GM21515 (cell line): ENCODE results near the gene ESRRA.
"Not testable (repeated sequence)": the region's sequence is repeated elsewhere in the genome, so short reads cannot be mapped to it uniquely, and the experiment has no call there.

Experiments
- ATAC-seq: cut with Tn5 transposase; IDR thresholded peaks from one replicate; pipeline ENCODE4 v1.9.1; 2021; ENCODE audit not compliant: unreplicated experiment

ESRRA gene

DNA sequence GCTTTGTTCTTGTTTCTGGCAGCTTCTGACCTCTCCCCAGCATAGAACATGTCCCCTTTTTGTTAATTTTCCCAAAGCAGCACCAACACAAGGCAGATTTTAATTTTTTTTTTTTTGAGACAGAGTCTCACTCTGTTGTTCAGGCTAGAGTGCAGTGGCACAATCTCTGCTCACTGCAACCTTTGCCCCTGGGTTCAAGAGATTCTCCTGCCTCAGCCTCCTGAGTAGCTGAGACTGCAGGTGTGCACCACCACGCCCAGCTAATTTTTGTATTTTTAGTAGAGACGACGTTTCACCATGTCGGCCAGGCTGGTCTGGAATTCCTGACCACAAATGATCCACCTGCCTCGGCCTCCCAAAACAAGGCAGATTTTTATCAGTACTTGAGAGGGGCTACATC, 2.5 kb downstream of the ESRRA start:
- not testable (repeated sequence) for ATAC-seq

DNA sequence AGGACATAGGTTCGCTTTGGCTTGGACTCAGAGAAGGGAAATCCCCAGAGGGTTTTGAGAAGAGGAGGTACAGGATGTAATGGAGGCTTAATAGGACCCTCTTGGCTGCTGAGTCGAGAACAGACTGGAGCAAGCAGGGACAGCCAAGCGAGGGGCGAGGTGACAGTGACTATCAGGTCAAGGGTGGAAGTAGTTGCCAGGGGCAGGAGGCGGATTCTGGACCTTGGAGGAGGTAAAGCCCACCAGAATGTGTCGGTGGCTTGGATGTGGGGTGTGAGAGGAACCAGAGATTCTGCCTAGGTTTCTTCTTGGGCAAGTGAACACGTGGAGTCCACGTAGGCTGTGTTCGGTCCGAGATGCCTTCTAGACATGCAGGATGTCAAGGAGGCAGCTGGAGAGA, 7.6 kb downstream of the ESRRA start:
- no peak for ATAC-seq

DNA sequence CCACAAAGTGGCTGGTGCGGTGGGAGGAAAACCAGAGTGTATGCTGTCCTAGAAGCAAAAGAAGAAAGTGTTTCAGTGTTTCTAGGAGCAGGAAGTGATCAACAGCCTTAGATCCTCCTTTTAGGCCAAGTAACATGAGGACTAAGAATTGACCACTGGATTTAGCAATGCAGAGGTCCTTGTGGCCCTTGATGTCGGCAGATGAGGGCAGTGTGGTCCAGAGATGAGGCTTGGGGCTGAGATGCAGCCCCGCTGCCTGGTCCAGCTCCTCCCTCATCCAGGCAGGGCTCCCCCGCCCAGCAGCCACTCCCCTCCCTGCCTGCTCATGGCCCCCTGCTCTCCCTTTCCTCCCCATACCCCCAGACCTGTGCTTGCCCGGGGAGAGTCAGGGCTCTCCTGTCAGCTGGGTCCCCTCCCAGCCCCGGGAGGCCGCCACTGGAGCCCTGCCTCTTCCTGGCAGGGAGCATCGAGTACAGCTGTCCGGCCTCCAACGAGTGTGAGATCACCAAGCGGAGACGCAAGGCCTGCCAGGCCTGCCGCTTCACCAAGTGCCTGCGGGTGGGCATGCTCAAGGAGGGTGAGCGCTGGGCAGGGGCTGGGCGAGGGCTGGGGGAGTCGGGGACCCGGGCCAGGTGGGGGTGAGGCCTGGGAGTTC, 8.3 kb downstream of the ESRRA start:
- no peak for ATAC-seq

DNA sequence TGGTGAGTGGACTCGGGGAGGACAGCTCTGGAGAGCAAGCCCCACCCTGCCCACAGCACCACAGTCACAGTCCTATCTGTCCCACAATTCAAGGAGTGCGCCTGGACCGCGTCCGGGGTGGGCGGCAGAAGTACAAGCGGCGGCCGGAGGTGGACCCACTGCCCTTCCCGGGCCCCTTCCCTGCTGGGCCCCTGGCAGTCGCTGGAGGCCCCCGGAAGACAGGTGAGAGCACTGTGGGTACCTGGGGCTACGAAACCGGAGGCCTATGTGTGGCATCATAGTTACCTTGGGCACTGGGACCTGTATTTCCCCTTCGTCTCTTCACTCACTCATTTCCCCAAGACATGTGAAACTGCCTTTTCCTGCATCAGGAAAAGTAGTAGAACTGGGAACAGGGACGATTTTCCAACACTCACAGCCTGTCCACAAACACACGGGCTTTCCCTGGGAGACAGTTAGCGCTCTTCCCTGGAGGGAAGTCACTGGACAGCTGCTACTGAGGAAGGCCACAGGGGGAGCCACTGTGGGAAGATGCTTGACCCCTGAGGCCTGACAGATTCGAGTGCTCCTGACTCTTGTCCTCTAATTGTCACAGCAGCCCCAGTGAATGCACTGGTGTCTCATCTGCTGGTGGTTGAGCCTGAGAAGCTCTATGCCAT, 9.0 kb downstream of the ESRRA start:
- no peak for ATAC-seq

DNA sequence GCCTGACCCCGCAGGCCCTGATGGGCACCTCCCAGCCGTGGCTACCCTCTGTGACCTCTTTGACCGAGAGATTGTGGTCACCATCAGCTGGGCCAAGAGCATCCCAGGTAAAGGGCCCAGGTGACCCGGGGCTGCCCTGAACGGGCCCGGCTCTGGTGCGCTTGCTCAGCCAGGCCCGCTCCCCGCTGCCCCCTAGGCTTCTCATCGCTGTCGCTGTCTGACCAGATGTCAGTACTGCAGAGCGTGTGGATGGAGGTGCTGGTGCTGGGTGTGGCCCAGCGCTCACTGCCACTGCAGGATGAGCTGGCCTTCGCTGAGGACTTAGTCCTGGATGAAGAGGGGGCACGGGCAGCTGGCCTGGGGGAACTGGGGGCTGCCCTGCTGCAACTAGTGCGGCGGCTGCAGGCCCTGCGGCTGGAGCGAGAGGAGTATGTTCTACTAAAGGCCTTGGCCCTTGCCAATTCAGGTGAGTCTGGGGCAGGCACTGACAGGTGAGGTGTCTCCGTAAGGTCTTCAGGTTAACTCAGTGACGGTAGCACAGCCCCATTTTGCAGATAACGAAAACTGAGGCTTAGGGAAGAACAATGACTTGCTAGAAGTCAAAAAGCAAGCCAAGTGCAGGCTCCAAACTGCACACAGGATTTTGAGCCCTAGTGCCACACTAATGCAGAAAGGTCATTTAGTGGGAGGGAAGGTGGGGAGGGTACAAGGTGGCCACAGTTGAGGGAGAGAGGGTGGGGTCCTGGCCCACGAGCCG, 9.7 kb downstream of the ESRRA start:
- no peak for ATAC-seq

DNA sequence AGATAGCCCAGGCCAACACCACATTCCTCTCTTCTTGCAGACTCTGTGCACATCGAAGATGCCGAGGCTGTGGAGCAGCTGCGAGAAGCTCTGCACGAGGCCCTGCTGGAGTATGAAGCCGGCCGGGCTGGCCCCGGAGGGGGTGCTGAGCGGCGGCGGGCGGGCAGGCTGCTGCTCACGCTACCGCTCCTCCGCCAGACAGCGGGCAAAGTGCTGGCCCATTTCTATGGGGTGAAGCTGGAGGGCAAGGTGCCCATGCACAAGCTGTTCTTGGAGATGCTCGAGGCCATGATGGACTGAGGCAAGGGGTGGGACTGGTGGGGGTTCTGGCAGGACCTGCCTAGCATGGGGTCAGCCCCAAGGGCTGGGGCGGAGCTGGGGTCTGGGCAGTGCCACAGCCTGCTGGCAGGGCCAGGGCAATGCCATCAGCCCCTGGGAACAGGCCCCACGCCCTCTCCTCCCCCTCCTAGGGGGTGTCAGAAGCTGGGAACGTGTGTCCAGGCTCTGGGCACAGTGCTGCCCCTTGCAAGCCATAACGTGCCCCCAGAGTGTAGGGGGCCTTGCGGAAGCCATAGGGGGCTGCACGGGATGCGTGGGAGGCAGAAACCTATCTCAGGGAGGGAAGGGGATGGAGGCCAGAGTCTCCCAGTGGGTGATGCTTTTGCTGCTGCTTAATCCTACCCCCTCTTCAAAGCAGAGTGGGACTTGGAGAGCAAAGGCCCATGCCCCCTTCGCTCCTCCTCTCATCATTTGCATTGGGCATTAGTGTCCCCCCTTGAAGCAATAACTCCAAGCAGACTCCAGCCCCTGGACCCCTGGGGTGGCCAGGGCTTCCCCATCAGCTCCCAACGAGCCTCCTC, 10.6 kb downstream of the ESRRA start:
- not testable (repeated sequence) for ATAC-seq

DNA sequence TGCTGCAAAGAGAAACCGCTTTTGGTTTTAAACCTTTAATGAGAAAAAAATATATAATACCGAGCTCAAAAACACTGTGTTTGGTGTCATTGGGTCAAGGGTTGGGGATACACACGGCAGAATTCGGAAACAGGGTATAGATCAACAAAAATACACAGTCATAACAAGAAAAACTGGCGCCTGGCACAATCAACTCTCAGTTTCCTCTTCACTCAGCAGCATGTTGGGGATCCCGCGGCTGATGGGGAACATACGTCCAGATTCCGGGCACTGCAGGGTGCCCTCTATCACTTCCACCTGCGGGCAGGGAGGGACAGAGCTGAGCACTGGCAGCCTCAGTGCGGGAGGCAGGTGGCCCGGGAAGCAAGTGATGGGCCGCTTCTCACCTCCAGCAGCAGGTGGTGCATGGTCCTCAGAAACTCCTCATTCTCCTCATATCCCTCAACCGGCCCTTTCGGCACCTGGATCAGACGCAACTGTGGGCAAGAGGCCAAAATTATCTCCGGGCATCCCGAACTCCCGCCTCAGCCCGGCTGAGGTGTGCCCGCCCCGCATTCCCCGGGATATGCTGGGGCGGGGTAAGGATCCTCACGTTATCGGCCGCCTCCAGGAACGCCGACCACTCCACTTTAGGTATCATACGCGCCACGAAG, 11.5 kb downstream of the ESRRA start:
- peak; percentile 1 for ATAC-seq

DNA sequence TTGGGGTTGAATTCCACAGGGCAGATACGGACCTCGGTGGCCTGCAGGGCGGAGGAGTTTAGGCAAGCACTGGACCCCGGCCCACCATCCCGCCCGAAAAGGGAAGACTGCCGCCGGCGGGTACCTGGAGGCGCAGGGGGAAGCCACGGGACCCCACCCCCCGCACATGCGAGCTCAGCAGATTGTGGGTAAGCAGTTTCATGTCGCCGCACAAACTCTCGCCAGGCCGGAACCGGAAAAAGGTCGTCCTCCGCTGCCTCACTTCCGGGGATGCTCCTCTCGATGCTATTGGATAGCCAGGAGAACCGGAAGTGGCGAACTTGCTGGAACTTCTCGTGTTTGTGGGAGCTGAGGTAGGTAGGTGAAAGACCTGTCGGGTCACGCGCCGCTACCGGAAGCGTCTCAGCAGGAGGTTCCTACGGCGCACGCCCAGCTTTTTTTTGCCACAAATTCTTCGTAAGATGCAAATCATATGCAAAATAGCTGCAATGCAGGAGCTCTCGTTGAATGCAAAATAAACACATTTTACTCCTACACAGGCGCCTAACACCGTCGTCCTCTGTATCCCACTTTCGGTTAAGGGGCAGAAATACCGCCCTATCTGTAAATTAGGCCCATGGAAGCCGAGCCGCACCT, 12.1 kb downstream of the ESRRA start, which contains the start of gene TRMT112:
TSS of gene TRMT112 (minus strand) at position 235 of the 636 bp plus-strand sequence. CDS start at position 202, 33 bp downstream.
- peak; percentile 54 for ATAC-seq

DNA sequence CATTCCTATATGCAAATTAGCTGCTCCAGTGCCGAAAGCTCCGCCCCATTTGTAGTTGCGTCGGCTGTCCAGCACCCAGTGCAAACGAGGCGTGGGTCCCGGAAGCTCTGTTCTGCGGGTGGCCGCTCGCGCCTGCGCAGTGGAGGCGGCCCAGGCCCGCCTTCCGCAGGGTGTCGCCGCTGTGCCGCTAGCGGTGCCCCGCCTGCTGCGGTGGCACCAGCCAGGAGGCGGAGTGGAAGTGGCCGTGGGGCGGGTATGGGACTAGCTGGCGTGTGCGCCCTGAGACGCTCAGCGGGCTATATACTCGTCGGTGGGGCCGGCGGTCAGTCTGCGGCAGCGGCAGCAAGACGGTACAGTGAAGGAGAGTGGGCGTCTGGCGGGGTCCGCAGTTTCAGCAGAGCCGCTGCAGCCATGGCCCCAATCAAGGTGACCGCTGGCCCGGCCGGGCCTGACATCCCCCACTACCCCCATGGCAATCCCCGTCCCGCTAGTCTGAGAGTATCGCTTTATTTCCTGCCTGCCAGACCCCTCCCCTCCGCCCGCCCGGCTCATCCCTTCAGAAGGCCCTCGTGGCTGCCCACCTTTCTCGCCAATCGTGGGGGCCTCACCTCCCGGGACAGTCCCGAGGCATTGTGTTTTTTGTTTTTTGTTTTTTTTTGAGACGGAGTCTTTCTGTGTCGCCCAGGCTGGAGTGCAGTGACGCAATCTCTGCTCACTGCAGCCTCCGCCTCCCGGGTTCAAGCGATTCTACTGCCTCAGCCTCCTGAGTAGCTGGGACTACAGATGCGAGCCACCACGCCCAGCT, 12.8 kb downstream of the ESRRA start, which contains the start of gene PRDX5:
TSS of gene PRDX5 (plus strand) at position 161 of the 805 bp plus-strand sequence. CDS start at position 256, 95 bp downstream.
- ATAC-seq = peak; percentile 61

DNA sequence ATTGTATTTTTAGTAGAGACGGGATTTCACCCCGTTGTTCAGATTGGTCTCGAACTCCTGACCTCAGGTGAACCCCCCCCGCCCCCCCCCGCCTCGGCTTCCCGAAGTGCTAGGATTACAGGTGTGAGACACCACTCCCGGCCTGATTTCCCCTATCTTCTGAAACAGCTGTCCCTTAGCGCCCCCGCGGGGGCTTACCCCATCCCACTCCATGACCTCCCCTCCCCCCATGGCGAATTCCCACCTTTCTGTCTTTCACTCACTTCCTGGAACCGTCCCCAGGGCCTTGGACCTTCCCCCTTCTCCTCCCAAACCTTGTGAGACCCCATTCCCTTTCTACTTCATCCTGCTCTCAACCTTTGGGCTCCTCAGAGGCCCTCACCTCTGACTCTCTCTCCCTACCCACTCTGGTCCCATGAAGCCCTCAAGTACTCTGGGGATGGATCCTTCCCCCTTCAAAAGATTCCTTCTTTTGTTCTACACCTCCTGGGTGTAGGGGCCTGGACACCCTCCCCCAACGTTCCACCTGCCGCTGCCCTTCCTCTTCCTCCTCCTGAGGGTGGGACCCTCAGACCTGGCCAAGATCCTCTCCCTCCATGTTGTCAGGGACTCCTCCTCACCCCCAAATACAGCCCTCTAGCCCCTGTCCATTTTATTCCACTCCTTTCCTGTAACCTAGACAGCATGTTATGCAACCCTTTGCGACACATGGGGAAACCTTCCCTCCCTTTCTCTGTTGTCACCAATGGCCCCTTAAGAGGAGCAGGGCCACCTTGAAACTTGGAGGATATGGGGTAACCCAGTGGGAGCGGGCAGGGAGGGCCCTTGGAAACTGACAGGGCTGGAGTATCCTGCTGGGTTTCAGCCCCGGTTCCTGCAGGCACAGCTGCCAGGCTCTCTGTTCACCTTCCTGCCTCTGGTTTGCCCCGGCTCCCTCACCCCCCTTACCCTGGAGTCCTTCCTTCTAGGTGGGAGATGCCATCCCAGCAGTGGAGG, 13.7 kb downstream of the ESRRA start:
- ATAC-seq = no peak

DNA sequence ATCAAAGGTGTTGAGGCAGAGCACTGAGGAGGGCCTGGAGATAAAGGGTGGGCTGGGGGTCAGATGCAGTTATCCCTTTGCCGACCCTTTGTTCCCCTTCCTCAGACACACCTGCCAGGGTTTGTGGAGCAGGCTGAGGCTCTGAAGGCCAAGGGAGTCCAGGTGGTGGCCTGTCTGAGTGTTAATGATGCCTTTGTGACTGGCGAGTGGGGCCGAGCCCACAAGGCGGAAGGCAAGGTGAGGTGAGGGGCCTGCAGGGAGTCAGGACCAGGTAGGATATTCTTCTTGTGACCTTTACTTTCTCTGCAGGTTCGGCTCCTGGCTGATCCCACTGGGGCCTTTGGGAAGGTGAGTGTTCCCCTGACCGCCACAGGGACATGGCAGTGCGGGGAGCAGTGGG, 15.2 kb downstream of the ESRRA start:
- no peak for ATAC-seq

DNA sequence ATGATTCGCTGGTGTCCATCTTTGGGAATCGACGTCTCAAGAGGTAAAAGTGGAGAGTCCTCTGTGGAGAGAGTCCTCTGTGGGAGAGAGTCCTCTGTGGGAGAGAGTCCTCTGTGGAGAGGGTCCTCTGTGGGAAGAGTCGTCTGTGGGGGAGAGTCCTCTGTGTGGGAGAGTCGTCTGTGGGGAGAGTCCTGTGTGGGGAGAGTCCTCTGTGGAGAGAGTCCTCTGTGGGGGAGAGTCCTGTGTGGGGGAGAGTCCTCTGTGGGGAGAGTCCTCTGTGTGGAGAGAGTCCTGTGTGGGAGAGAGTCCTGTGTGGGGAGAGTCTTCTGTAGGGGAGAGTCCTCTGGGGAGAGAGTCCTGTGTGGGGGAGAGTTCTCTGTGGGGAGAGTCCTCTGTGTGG, 15.7 kb downstream of the ESRRA start:
- no peak for ATAC-seq

DNA sequence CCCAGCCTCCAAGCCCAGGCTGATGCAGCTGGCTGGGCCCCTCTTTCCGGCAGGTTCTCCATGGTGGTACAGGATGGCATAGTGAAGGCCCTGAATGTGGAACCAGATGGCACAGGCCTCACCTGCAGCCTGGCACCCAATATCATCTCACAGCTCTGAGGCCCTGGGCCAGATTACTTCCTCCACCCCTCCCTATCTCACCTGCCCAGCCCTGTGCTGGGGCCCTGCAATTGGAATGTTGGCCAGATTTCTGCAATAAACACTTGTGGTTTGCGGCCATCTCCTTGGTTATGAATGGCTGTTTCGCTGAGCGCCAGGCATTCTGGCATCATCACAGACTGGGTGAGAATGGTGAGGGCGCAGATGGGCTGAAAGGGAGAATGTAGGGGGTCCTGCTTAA, 16.2 kb downstream of the ESRRA start:
- no peak for ATAC-seq

DNA sequence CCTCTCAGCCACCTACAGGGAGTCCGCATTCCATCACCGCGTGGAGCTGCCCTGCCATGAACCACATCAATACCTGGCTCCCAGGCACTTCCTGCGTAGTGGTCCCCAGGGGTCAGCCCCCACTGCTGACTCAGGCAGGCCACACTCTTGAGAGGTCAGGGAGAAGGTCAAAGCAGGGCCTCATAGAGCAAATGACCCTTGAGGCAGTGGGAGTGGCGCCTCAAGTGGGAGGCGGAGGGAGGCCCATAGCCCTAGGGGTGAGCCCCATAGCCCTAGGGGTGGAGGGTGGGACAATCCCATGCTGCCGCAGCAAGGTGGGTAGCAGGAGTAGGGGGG, 17.6 kb downstream of the ESRRA start:
- no peak for ATAC-seq

DNA sequence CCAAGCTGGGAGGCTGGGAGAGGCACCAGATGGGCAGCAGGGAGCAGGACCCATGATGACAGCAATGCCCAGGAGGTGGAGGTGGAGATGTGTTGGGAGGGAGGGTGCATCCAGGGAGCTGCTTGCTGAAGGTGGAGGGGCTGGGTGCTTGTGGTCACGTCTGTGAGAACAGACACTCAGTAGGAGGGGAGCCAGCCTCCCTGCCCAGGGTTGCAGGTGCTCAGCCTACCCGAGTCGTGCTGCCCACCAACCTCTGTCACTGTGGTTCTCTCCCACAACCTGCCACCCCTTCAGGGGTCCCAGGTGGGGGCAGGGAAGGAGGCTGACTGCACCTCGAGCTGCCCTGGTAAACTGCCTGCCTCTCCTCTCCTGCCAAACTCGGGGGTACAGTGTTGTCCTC, 18.0 kb downstream of the ESRRA start:
- no peak for ATAC-seq

DNA sequence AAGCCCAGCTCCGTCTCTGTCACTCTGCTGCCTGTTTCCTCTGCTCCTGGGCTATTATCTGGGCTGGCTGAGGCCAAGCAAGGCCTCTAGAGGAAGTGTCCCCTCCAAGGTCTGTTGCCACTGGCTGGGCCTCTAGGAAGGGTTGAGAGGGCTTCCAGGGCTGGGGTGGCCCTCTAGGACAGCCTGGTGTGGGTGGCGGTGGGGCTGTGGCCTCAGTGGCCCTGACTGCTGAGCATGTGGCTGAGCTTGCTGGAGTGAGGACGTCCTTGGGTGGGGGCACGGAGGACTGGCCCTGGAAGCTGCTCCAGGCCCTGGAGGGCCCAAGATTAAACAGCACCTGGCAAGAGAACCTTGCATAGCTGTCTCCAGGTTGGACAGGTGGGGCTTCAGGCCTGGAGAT, 18.7 kb downstream of the ESRRA start:
- ATAC-seq = not testable (repeated sequence)

DNA sequence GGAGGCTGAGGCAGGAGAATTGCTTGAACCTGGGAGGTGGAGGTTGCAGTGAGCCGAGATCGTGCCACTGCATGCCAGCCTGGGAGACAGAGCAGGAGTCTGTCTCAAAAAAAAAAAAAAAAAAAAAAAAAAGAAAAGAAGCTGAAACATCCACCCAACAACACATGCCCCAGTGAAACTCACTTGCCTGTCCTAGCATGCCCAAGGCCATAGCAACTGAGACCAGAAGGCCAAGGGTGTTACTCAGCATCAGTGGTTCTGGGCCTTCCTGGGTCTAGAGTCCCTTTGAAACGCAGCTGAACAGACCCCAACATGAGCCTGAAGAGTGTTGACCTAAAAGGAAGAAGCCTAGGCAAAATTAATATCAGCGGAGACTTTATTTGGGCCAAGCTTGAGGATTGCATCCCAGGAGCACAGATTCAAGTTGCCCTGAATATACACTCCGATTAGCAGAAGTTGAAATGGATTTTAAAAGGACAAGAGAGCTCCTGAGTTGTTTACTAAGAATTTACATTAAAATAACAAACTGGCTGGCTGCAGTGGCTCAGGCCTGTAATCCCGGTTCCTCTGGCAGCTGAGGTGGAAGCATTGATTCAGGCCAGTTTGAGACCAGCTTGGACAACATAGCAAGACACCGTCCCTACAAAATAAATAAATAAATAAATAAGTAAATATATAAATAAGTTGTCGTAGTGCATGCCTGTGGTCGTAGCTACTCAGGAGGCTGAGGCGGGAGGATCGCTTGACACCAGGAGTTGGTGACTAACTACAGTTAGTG, 19.6 kb downstream of the ESRRA start:
- no peak for ATAC-seq
